Measurements from ENCODE around the gene UPK3BL2.
"Not testable (repeated sequence)": the region's sequence is repeated elsewhere in the genome, so short reads cannot be mapped to it uniquely, and the experiment has no call there.

The UPK3BL2 gene

GRCh38 chr7:102527822-102528793, 15.4 kb downstream of the UPK3BL2 start:
- DNase-seq: not testable (repeated sequence)

- DNase-seq: not testable (repeated sequence)
Measured at GRCh38 chr7:102527182-102527581, 16.3 kb downstream of the UPK3BL2 start.

DNA sequence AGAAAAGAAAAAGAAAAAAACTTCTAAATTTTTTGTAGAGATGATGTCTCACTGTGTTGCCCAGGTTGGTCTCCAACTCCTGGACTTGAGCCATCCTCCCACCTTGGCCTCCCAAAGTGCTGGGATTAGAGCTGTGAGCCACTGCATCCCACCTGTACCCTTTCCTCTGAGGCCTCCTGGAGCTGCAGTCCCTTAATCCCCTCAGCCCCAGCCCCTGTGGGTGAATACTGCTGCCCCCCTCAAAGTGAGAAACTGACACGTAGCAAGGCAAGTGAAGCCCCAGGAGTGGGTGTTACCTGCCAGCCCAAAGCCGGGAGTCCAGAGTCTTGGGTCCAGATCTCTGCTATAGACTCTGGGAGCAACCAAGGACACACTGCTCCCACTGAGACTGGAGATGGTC, 18.7 kb downstream of the UPK3BL2 start:
- not testable (repeated sequence) for DNase-seq

DNA sequence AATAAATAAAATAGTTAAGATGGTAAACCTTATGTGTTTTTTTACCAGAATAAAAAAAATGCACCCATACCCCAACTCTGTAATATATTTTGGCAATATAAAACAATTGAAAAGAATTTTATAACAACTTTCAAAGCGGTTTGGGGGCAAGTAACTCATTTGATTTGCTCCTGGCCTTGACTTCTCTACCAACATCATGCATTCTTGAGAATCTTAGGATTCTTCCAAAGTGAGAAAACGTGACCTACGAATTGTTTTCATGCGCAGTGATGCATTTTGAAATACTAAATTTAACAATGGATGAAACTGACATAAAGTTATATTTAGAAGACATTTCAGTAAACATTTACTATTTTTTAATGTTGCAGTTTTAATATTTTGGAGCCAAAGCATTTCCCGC, 22.7 kb downstream of the UPK3BL2 start:
- not testable (repeated sequence) for DNase-seq

GRCh38 chr7:102517550-102518147, 25.8 kb downstream of the UPK3BL2 start, which contains the start of gene RASA4B:
RASA4B (minus strand) TSS chr7:102517777; CDS start chr7:102517710, 67 bp downstream.
- not testable (repeated sequence) for DNase-seq

GRCh38 chr7:102516951-102517350, 26.5 kb downstream of the UPK3BL2 start:
- not testable (repeated sequence) for DNase-seq

DNA sequence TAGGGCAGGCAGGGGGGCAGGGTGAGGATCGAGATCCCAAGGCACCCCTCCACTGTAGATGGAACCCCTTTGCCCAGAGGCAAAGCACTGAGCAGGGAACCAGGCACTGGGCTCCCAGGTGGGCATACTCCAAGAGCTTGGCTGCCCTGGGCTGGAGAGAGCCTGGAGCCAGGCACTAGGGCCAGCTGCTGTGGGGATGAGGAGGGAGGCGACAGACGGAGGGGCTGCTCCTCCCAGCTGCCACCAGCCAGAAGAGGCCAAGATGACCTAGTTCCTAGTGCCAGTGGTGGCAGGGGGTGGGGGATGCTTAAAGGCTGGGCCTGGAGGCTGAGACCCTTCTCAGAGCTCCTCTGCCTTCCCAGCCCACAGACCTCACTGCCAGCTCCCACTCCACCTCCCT, 27.6 kb downstream of the UPK3BL2 start:
- DNase-seq: not testable (repeated sequence)

DNA sequence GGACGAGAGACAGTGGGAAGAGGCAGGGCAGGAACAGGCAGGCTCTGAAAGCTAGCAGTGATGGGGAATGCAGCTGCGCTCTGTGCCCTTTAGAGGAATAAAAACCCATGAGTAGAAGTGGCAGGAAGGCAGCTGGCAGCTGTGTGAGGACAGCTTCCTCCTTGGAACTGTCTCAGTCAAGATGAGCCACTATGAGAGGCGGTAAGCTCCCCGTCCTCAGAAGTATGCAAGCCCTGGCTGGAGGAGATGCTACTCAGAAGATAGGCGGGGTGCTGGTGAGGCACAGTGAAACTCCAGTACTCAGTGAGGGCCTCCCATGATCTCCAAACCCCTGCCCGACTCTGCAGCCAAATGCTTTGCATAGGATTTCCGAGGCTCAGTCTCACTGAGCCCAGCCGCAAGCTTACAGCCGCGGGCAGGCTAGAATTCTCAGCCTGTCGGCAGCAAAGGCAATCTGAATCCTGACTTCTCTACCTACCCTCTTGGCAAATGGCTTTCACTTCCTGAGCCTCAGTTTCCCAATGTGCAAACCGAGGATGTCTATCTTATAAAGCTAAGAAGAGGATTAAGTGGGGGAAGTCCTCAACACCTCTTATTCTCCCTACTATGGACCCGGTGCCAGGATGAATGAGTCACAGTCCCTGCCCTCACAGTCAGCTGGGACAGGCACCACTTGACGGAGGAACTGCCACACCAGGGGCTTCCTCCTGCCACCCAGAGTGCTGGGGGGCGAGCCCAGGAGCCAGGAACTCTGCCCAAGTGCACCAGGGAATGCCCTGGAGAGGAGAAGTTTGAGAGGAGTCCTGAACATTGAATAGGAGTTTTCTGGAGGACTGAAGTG, 28.4 kb downstream of the UPK3BL2 start:
- DNase-seq: not testable (repeated sequence)

- not testable (repeated sequence) for DNase-seq
Measured at GRCh38 chr7:102512642-102513221, 30.8 kb downstream of the UPK3BL2 start.

- not testable (repeated sequence) for DNase-seq
Measured at GRCh38 chr7:102511860-102512522, 31.5 kb downstream of the UPK3BL2 start.

GRCh38 chr7:102510575-102510974, 32.9 kb downstream of the UPK3BL2 start:
- DNase-seq: not testable (repeated sequence)

- DNase-seq: not testable (repeated sequence)
Measured at GRCh38 chr7:102507410-102508088, 35.9 kb downstream of the UPK3BL2 start.

DNA sequence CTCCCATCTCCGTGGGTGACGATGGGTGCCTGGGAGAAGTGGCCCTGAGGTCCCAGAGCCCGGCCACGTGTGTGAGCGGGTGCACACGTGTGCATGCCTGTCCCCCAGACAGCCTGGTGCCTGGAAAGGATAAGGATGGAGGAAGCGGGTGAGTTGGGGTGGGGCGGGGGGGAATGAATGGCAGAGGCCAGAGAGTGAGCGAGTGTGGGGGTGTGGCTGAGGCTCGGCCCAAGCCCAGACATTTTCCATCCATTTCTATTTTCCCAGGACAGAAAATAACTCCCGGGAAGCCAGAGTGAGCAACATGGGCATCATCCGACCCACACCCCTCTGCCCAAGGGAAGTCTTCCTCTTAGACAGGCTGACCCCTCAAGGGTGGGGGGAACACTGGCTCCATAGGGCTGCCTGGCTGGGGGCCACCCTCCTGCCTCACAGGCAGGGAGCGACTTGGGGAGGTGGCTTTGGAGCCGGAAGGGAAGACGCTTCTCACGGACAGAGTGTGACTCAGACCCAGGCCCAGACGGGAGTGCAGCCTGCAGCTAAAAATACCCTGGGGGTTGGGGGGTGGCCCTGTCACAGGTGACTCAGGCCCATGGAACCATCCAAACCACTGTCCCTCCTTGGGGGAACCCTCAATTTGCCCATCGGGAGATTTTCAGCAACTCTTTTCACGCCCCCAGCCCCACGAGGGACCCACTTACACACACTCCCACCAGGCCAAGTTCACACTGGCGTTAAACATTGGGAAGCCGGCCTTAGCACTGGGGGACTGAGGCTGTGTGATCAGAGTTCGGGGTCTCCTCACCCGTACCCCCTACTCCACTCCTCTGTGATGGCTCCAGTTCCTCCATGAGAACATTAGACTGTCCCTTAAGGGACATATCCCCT, 38.0 kb downstream of the UPK3BL2 start:
- not testable (repeated sequence) for DNase-seq

DNA sequence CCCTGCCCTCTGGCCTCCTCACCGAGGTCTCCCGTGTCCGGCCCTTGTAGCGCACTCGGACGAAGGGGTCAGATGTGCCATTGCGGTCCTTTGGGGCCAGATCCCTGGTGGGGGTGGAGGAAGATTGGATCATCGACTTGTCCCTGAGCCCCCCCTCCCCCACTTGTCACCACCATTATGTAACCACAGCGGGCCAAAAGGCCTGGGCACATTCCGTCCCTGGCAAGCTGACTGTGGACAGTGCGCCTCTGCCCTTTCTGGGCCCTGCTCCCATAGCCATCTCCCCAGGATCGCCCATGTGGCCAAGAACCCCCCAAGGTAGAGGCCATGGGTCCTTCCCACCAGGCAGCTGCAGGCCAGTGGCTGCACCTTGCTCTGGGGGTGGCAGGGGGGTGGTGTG, 40.4 kb downstream of the UPK3BL2 start:
- not testable (repeated sequence) for DNase-seq

GRCh38 chr7:102498321-102498720, 45.2 kb downstream of the UPK3BL2 start:
- DNase-seq: not testable (repeated sequence)

DNA sequence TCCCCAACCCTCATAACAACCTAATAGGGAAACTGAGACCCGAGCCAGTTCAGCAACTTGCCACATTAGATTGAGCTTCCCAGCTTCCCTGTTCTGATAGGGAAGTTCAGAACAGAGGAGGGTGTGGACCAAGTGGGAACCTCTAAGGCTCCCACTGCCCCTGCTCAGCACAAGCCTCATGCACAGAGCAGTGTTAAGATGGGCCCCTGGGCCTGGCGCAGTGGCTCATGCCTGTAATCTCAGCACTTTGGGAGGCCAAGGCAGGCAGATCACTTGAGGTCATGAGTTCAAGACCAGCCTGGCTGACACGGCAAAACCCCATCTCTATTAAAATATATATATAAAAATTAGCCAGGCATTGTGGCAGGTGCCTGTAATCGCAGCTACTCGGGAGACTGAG, 46.2 kb downstream of the UPK3BL2 start:
- DNase-seq: not testable (repeated sequence)

DNA sequence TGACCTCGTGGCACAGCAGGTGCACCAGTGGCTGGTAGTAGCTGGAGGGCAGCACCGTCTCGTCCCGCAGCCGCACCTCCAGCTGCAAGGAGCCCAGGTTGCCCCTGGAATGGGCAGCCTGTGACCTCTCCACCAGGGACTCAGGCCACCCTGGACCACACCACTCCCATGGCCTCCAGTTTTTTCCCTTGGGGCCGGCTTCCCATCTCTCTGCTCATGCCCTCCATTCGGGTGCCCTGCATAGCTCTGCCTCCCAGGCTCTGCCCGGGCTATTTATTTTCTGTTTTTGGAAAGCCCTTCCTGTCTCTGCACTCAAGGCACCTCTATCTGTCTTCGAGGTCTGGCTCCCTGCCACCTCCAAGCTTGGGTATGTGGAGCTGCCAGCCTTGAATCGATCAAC, 46.6 kb downstream of the UPK3BL2 start:
- not testable (repeated sequence) for DNase-seq

DNA sequence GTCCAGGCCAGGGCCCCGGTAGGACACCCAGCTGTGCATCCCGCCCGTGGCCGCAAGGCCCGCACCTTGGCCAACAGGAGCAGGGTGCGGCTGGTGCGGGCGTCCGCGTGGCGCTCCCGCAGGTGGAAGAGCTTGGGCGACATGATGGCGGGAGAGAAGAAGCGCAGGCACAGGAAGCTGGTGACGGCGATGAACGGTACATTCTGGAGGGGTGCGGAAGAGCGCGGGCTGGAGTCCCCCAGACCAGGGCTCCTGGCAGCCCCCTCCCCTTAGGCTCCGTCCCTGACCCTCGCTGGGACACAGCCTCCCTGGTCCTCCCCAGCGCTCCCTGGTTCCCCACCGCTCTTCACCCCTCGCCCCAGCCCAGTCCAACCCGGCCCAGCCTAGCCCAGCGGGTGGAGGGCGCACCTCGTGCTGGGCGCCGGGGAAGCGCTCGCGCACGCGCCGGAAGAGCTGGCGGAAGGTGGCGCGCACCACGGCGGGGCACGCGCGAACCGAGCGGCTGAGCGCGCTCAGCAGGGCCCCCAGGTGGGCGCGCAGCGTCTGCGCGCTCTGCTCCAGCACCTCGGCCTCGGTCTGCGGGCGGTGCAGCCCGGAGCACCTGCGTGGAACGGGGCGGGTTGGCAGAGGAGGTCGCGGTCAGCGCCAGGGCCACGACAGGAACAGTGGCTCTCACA, 48.9 kb downstream of the UPK3BL2 start:
- DNase-seq: not testable (repeated sequence)

GRCh38 chr7:102494026-102494425, 49.5 kb downstream of the UPK3BL2 start:
- not testable (repeated sequence) for DNase-seq
